AG09319 (cell line): Measurements from ENCODE around the gene C9orf78.

Experiments used
- DNase-seq: peaks from one replicate; pipeline ENCODE4 v3.0.0-alpha.2; 2010; ENCODE audit warnings: low read depth; ENCODE audit errors: extremely low read depth
- TF ChIP-seq, protein P1 (sequence below): IDR thresholded peaks from 2 replicates; pipeline ENCODE4 v1.5.1; 2011; ENCODE audit warnings: low read depth, mild to moderate bottlenecking, inconsistent platforms, low read length, moderate library complexity

C9orf78 gene

DNA sequence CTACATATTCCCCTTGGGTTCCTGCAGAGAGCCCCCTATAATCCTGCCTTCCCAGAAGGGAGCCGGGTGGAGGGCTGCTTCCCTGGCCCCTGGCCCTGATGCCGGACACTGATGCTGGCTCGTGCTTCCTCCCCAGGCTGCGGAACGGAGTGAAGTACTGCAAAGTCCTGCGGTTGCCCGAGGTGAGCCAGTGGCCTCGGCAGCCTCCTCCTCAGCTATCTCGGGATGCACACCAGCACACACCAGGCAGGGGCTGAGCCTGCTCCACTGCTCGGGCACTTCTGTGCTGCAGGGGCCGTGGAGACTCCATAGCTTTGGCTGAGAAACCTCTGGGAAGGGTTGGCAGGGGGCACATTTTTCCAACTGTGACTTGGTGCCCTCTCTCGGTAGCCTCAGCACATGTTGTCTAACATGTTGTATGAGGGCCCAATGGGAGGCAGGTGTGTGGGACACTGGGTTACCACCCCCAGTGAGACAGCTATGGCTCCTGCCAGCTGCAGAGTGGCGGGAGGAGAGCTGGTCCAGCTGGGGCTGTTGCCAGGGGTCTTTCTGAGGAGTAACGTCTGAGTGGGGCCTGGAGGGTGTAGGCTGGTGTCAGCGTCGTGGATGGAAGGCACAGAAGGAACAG lies 38.6 kb upstream of the C9orf78 start:
- DNase-seq: no peak
- TF ChIP-seq, protein P1, sequence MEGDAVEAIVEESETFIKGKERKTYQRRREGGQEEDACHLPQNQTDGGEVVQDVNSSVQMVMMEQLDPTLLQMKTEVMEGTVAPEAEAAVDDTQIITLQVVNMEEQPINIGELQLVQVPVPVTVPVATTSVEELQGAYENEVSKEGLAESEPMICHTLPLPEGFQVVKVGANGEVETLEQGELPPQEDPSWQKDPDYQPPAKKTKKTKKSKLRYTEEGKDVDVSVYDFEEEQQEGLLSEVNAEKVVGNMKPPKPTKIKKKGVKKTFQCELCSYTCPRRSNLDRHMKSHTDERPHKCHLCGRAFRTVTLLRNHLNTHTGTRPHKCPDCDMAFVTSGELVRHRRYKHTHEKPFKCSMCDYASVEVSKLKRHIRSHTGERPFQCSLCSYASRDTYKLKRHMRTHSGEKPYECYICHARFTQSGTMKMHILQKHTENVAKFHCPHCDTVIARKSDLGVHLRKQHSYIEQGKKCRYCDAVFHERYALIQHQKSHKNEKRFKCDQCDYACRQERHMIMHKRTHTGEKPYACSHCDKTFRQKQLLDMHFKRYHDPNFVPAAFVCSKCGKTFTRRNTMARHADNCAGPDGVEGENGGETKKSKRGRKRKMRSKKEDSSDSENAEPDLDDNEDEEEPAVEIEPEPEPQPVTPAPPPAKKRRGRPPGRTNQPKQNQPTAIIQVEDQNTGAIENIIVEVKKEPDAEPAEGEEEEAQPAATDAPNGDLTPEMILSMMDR: no peak

DNA sequence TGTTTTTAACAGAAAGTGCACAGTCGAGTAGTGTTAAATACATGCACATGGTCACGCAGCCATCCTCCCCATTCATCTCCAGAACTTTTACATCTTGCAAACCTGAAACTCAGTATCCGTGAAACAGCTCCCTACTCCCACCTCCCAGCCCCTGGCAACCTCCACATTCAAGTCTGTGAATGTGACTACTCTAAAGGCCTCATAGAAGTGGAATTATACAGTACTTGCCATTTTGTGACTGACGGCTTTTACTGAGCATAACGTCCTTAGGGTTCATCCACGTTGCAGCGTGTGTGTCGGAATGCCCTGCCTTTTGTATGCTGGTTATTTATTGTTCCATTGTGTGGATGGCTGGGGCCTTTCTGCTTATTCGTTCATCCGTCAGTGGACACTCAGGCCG lies 36.0 kb upstream of the C9orf78 start:
- no peak for DNase-seq
- TF ChIP-seq, protein P1: no peak

DNA sequence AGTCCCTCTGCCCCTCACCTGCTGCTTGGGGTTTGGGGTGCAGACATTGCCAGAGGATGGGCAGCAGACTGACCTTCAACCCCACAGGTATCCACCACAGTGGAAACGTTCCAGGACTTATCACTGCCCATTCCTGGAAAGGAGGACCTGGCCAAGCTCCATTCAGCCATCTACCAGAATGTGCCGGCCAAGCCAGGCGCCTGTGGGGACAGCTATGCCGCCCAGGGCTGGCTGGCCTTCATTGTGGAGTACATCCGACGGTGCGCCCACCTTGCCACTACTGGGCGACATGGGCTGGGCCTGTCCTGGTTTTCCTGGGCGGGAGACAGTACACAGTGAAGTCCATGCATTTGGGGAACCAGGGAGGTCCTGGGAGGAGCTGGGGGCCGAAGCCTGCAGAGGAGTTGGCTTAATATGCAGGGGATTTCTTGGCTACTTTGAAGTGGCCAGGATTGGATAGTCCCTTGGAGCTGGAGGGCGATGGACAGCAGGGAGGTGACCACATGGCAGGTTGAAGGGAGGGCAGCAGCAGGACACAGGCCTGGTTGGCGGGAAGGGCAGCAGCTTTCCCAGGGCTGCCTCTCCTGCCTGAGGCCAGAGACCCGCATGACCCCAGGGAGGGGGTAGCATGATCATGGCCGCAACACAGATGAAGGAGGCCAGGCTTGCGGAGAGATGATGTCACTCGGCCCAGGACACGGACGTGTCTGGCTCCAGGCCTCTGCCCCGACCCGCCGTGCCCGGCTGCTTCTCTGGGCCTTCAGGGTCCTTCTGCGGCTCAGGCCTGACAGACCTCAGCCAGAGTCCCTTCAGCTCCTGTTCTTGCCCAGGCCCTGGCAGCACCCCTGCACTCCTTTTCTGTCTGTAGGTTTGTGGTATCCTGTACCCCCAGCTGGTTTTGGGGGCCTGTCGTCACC lies 34.8 kb upstream of the C9orf78 start:
- TF ChIP-seq, protein P1: no peak
- no peak for DNase-seq

DNA sequence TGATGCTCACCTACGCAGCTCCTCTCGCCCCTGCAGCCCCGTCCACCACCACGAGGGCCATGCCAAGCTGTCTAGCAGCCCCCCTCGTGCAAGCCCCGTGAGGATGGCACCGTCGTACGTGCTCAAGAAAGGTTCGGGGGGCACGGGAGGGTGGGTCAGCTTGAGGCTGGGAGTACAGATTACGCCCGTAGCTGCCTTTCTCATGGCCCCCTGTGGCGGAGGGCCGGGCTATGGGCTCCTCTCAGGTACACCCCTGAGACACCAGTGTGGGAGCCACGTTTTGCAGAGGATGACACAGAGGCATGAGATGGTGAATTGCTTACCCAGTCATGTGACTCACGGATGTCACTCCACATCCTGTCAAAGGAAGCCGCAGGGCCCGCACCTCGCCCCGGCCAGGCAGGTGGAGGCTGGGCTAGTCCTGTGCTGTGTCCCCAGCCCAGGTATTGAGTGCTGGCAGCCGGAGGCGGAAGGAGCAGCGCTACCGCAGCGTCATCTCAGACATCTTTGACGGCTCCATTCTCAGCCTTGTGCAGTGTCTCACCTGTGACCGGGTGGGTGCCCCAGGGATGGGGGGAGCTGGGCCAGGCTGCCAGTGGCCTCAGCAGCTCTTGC lies 33.9 kb upstream of the C9orf78 start:
- TF ChIP-seq, protein P1: no peak

DNA sequence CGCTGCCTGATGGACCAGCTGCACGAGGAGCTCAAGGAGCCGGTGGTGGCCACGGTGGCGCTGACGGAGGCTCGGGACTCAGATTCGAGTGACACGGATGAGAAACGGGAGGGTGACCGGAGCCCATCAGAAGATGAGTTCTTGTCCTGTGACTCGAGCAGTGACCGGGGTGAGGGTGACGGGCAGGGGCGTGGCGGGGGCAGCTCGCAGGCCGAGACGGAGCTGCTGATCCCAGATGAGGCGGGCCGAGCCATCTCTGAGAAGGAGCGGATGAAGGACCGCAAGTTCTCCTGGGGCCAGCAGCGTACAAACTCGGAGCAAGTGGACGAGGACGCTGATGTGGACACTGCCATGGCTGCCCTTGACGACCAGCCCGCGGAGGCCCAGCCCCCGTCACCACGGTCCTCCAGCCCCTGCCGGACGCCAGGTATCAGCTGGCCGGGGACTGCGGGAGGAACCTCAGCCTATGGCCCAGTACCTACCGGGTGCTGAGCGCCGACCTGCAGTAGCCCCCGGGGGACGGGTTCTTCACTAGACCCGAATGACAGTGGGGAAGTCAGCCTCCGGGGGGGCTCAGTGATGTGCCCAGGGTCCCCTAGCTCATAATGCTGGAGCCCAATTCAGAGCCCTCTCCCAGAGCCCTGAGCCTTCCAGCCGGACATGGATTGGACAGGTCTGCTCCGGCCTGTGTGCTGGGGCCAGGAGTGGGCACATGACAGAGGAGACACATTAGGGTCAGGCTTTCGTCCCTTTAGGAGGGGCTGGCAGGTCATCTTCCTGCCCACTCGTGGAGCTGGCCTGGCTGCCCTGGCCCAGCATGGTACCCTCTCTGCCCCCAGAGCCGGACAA lies 33.2 kb upstream of the C9orf78 start:
- TF ChIP-seq, protein P1: no peak
- no peak for DNase-seq

More for the DNA sequence above, 33.9 kb upstream of the C9orf78 start:
- no peak for DNase-seq

DNA sequence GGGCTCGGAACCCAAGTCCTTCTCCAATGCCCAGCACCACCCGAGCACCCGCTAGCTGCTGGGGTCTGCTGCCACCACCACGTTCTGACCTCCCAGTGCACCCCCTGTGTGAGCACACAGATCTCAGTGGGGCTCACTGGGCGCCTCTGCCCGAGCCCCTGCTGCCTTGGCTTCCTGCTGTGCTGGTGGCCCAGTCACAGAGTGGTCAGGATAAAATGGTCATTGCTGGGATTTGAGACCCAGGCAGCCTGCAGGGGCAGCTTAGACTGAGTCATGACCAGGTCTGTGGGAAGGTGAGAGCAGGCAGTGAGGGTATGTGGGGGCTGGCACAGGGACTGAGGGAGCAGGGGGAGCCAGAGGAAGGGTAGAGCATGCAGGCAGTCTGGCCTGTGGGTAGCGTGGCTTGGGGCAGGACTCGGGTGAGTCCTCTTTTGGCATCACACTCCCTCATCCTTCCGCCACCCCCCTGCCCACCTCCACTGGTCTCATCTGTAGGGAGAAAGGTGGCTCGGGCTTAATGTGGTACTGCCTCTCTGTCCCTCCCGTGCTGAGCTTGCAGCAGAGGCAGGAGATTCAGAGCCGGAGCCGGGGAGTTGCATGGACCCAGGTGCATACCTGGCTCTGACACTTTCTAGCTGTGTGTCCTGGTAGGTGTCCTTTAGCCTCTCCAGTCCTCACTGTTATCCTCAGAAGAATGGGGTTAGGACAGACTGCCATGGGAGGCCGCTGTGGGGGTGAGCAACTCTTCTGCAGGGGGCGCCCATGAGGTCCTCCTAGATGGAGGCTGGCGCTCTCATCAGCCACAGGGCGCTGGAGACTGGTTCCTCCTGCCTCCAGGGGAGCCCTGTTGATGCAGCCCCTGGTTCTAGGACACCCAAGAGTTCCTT lies 32.3 kb upstream of the C9orf78 start:
- TF ChIP-seq, protein P1: no peak
- DNase-seq: no peak
